ENCODE data around the gene GIMAP2. TPM values are rescaled to one million over a fixed set of nuclear protein-coding genes. Genes with fewer than 3 reads are reported as not detected.

The GIMAP2 gene
- total RNA-seq, 1 donor from 2014 or later = not detected

DNA sequence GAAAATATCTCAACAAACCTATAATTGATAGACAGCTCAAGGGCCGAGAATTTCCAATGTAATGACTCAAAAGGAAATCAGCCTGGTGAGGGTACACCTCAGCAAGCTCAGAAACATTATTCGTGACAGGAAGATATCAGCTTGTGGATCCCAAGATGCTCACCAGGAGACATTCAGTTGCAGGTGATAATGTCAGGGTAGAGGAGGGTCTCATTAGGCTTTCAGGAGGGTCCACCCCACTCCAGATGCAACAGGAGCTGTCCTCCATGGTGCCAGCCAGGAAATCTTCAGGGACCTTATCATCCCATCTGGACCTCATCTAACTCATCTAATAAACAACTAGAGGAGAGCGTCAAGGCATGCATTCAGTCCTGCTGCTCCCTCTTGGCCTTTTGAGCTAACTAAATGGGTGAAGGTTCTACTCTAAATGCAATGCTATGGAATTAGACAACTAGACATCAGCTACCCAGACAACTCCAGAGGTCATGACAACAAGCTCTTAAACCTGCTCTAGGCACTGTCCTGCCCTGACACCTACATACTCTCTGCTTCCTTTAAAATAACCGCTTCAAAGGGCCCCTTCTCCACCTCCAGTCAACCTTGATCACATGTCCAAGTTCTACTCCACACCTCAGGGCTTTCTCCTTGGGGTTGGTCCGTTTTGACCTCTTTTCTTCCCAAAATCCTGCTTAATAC lies 47.4 kb downstream of the GIMAP2 start:
- H3K27ac Mint-ChIP-seq = no peak overlapping the region
- TF ChIP-seq, protein P1, sequence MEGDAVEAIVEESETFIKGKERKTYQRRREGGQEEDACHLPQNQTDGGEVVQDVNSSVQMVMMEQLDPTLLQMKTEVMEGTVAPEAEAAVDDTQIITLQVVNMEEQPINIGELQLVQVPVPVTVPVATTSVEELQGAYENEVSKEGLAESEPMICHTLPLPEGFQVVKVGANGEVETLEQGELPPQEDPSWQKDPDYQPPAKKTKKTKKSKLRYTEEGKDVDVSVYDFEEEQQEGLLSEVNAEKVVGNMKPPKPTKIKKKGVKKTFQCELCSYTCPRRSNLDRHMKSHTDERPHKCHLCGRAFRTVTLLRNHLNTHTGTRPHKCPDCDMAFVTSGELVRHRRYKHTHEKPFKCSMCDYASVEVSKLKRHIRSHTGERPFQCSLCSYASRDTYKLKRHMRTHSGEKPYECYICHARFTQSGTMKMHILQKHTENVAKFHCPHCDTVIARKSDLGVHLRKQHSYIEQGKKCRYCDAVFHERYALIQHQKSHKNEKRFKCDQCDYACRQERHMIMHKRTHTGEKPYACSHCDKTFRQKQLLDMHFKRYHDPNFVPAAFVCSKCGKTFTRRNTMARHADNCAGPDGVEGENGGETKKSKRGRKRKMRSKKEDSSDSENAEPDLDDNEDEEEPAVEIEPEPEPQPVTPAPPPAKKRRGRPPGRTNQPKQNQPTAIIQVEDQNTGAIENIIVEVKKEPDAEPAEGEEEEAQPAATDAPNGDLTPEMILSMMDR (conservative IDR thresholded peaks at IDR 0.05) = no peak
- H3K4me3 Mint-ChIP-seq = no peak overlapping the region
- H3K36me3 Mint-ChIP-seq = no peaks in the 10 kb centered on the region
- peaks cover 60% of the 10 kb centered on the region for H3K27me3 Mint-ChIP-seq
- no peak for DNase-seq (ENCODE audit: extremely low spot score, unreplicated experiment)
- H3K4me1 Mint-ChIP-seq (ENCODE audit: unreplicated experiment) = no peaks in the 10 kb centered on the region
- peaks cover 8% of the 10 kb centered on the region for H3K9me3 Mint-ChIP-seq

GRCh38 chr7:150733482-150734095 lies 48.1 kb downstream of the GIMAP2 start:
- Mint-ChIP-seq H3K9me3 (peaks cover 3% of the 10 kb centered on the region), H3K4me1 (ENCODE audit: unreplicated experiment) (no peaks in the 10 kb centered on the region), H3K36me3 (no peaks in the 10 kb centered on the region), H3K4me3 (no peak overlapping the region), H3K27me3 (peaks cover 65% of the 10 kb centered on the region), H3K27ac (no peak overlapping the region)
- TF ChIP-seq, protein P1 (conservative IDR thresholded peaks at IDR 0.05) = no peak
- DNase-seq (ENCODE audit: extremely low spot score, unreplicated experiment) = no peak

- Mint-ChIP-seq H3K4me1 (ENCODE audit: unreplicated experiment) (no peaks in the 10 kb centered on the region), H3K4me3 (no peak overlapping the region)
- DNase-seq (ENCODE audit: extremely low spot score, unreplicated experiment) = no peak
Observed at GRCh38 chr7:150734254-150734653, 48.7 kb downstream of the GIMAP2 start.

GRCh38 chr7:150735596-150736358 lies 50.3 kb downstream of the GIMAP2 start:
- DNase-seq (ENCODE audit: extremely low spot score, unreplicated experiment) = no peak
- Mint-ChIP-seq H3K4me1 (ENCODE audit: unreplicated experiment) (no peaks in the 10 kb centered on the region), H3K27me3 (peaks cover 74% of the 10 kb centered on the region), H3K27ac (no peak overlapping the region), H3K4me3 (no peak overlapping the region), H3K36me3 (no peaks in the 10 kb centered on the region), H3K9me3 (no peaks in the 10 kb centered on the region)
- TF ChIP-seq, protein P1 (conservative IDR thresholded peaks at IDR 0.05) = no peak

More at GRCh38 chr7:150734254-150734653, 48.7 kb downstream of the GIMAP2 start:
- Mint-ChIP-seq H3K9me3 (no peaks in the 10 kb centered on the region), H3K27me3 (peaks cover 68% of the 10 kb centered on the region), H3K36me3 (no peaks in the 10 kb centered on the region), H3K27ac (no peak overlapping the region)
- TF ChIP-seq, protein P1 (conservative IDR thresholded peaks at IDR 0.05) = no peak

DNA sequence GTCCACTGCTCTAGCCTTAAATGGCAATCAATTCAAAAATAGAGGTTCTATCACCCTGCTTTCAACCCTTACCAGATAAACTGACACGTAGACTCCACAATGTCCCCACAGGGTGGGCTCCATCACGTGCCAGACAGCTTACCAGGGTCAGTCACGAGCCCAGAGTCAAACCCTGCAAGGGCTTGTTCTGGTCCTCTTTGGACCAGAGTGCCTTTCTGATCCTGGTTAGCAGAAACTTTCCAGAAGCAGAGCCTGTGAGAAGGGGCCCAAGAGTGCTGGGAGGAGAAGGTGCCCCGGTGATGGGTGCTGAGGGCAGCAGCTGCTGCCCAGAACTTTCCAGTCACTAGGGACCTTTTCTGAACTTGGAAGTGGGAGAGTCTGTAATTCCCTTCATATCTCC lies 51.4 kb downstream of the GIMAP2 start:
- Mint-ChIP-seq H3K36me3 (no peaks in the 10 kb centered on the region), H3K27ac (no peak overlapping the region)
- DNase-seq (ENCODE audit: extremely low spot score, unreplicated experiment) = no peak

More for the DNA sequence above, 51.4 kb downstream of the GIMAP2 start:
- H3K4me3 Mint-ChIP-seq = no peak overlapping the region
- no peaks in the 10 kb centered on the region for H3K4me1 Mint-ChIP-seq (ENCODE audit: unreplicated experiment)
- TF ChIP-seq, protein P1 (conservative IDR thresholded peaks at IDR 0.05) = no peak
- H3K27me3 Mint-ChIP-seq = peaks cover 77% of the 10 kb centered on the region
- H3K9me3 Mint-ChIP-seq = no peaks in the 10 kb centered on the region
